GM23248 (cell line): ENCODE measurements around the gene ST3GAL3.

Experiments
- EZH2 ChIP-seq: fragments of 200-600 bp; sonication (generic); IDR thresholded peaks from 2 replicates; pipeline ENCODE4 v1.6.1; 2018; ENCODE audit warnings: antibody characterized with exemption, mild to moderate bottlenecking; ENCODE audit not compliant: insufficient read depth, poor library complexity, severe bottlenecking
- EZH2phosphoT487 ChIP-seq: fragments of 200-600 bp; sonication (generic); IDR thresholded peaks from 2 replicates; pipeline ENCODE4 v1.6.1; 2018; ENCODE audit warnings: antibody characterized with exemption, moderate library complexity, mild to moderate bottlenecking, low read depth; ENCODE audit not compliant: insufficient read depth

DNA sequence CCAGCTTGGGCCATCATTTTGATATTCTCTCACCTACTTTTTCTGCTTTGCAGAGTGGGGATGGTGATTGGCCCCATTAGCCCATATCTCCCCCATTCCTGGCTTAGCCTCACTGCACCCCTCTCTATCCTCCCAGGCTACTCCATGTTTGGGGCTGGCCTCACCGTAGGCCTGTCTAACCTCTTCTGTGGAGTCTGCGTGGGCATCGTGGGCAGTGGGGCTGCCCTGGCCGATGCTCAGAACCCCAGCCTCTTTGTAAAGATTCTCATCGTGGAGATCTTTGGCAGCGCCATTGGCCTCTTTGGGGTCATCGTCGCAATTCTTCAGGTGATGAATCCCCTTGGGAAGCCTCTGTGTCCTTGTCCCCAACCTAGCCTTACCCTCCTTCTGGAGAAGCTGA is 269.6 kb downstream of the ST3GAL3 start:
- TF ChIP-seq EZH2phosphoT487 = no peak
- TF ChIP-seq EZH2 = no peak
